Fibroblast of pulmonary artery (primary cell): ENCODE results near the gene HSPA13.
A peak's percentile ranks its signal among the peaks of the same experiment; 100 is the strongest.

Experiments used
- DNase-seq: peaks from one replicate; pipeline ENCODE4 v3.0.0-alpha.2; 2010; ENCODE audit warnings: low read depth
- H3K4me3 ChIP-seq: replicated peaks from 2 replicates; pipeline ENCODE4 v1.5.1; 2011; ENCODE audit warnings: low read depth, mild to moderate bottlenecking, control low read depth, low read length, moderate library complexity
- CTCF ChIP-seq: IDR thresholded peaks from 2 replicates; pipeline ENCODE4 v1.5.1; 2011; ENCODE audit warnings: mild to moderate bottlenecking, control low read depth, low read length, inconsistent platforms; ENCODE audit errors: missing control alignments

HSPA13 gene

GRCh38 chr21:14401217-14401616, 18.3 kb upstream of the HSPA13 start:
- no peak for TF ChIP-seq CTCF
- no peak for DNase-seq
- no peak overlapping the region for H3K4me3 ChIP-seq

GRCh38 chr21:14388282-14388681, 5.3 kb upstream of the HSPA13 start:
- no peak for TF ChIP-seq CTCF
- DNase-seq = no peak
- H3K4me3 ChIP-seq = no peak overlapping the region

GRCh38 chr21:14384453-14384852, 1.5 kb upstream of the HSPA13 start:
- TF ChIP-seq CTCF = no peak
- H3K4me3 ChIP-seq = no peak overlapping the region
- no peak for DNase-seq

- peak overlapping the region; percentile 86 for H3K4me3 ChIP-seq
- peak; percentile 52 for DNase-seq
- TF ChIP-seq CTCF = peak; percentile 13
Measured at GRCh38 chr21:14383596-14384180, 742 bp upstream of the HSPA13 start.

GRCh38 chr21:14382486-14382834, 486 bp downstream of the HSPA13 start:
- DNase-seq = peak; percentile 14
- TF ChIP-seq CTCF = no peak

GRCh38 chr21:14376854-14377253, 6.1 kb downstream of the HSPA13 start:
- H3K4me3 ChIP-seq = no peak overlapping the region
- no peak for TF ChIP-seq CTCF
- DNase-seq = no peak

More at GRCh38 chr21:14382486-14382834, 486 bp downstream of the HSPA13 start:
- peak overlapping the region; percentile 86 for H3K4me3 ChIP-seq

GRCh38 chr21:14366998-14367397, 15.9 kb downstream of the HSPA13 start:
- no peak for TF ChIP-seq CTCF
- no peak overlapping the region for H3K4me3 ChIP-seq
- no peak for DNase-seq
